Thoracic aorta (tissue), 2 donors: ENCODE measurements around the gene DUSP21. TPM values are rescaled to one million over a fixed set of nuclear protein-coding genes. Genes with fewer than 3 reads are reported as not detected.

Experiments
- total RNA-seq, 2 donors: library from RNA; depleted of rRNA; stranded (reverse); fragments of >200 nt; gene quantifications; one replicate each; pipeline versions ENCODE4 v1.1.0 to v1.2.3, GENCODE V29; 2016

The DUSP21 gene
- total RNA-seq, 2 donors from 2014 or later = not detected

Other genes with a start within 250 kb of the DUSP21 start
- 10 to 100 TPM; 18.3 to 26.9 TPM for gene KDM6A, start 29.2 kb downstream of the DUSP21 start, total RNA-seq